ENCODE measurements around the gene SOBP. TPM values are rescaled to one million over a fixed set of nuclear protein-coding genes. Genes with fewer than 3 reads are reported as not detected.

The SOBP gene
- total RNA-seq, 4 donors from 2014 or later = 2.6 to 21.2 (median 8.7) TPM

DNA sequence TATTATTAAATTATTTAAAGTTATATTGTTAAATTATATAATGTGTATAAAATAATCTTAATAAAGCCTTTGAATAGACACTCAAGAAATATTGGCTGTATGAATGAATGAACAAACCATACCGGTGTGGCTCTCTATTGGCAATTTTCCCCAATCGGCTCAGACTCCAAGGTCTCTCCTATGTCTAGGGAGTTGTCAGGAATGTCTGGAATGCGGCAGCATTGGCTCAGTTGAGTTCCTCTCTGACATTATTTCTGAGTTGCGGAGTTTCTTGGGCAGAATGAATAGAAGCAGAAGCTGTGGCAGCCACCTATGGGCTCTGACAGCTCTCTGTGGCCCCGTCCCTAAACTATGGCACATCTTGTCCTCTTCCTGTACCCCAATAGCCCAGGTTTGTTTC lies 111.0 kb downstream of the SOBP start:
- intact Hi-C loops (cut with DNase I; ENCODE audit: low total_unique reads) = no loop called here
- H3K9me3 ChIP-seq = no peaks in the 10 kb centered on the region
- DNase-seq = no peak

GRCh38 chr6:107601406-107601805 lies 111.5 kb downstream of the SOBP start:
- Histone ChIP-seq H3K27ac (no peak overlapping the region), H3K4me1 (no peaks in the 10 kb centered on the region), H3K9me3 (no peaks in the 10 kb centered on the region), H3K27me3 (no peaks in the 10 kb centered on the region), H3K4me3 (no peak overlapping the region), H3K36me3 (no peaks in the 10 kb centered on the region)
- intact Hi-C loops (cut with DNase I; ENCODE audit: low total_unique reads) = no loop called here
- no peak for DNase-seq
- TF ChIP-seq POLR2A (IDR thresholded peaks at IDR 0.05) (no peak), CTCF (IDR thresholded peaks at IDR 0.05) (no peak)

More for the DNA sequence above, 111.0 kb downstream of the SOBP start:
- no peaks in the 10 kb centered on the region for H3K4me1 ChIP-seq
- no peak overlapping the region for H3K4me3 ChIP-seq
- no peak for TF ChIP-seq CTCF (IDR thresholded peaks at IDR 0.05)
- no peaks in the 10 kb centered on the region for H3K36me3 ChIP-seq
- H3K27ac ChIP-seq = no peak overlapping the region
- no peaks in the 10 kb centered on the region for H3K27me3 ChIP-seq

DNA sequence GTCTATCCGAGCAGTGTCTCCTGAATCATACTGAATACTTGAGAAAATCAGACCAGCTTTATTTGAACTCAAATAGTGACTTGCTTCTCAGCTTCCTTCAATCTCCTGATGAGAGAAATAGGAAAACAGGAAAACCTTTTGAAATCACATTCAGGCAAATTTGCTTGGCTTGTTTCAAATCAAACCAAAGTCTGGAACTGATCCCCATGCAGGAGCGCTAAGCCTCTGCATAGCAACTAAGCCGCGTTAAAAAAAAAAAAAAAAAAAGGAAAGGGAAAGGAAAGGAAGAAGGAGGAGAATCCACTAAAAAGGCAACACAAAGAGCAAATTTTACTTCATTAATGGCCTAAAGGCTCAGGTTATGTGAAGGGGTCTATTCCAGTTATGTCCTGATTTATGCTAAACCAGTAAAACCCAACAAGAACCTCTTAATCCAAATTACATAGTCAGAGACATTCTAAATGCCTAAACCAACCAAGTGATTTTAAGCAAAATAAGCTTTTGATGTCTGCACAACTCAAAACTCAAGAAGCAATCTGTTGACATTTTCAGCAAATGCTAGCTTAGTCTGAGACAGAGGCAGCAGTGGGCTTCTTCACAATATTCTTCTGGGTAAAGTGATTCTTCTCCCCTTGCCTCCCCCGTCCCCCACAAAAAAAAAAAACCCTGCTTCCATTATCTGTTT lies 112.5 kb downstream of the SOBP start:
- TF ChIP-seq CTCF (IDR thresholded peaks at IDR 0.05) (no peak), POLR2A (IDR thresholded peaks at IDR 0.05) (no peak)
- Histone ChIP-seq H3K36me3 (no peaks in the 10 kb centered on the region), H3K4me1 (no peaks in the 10 kb centered on the region), H3K4me3 (no peak overlapping the region), H3K27me3 (no peaks in the 10 kb centered on the region), H3K9me3 (no peaks in the 10 kb centered on the region), H3K27ac (no peak overlapping the region)
- intact Hi-C loops (cut with DNase I; ENCODE audit: low total_unique reads) = no loop called here
- no peak for DNase-seq

DNA sequence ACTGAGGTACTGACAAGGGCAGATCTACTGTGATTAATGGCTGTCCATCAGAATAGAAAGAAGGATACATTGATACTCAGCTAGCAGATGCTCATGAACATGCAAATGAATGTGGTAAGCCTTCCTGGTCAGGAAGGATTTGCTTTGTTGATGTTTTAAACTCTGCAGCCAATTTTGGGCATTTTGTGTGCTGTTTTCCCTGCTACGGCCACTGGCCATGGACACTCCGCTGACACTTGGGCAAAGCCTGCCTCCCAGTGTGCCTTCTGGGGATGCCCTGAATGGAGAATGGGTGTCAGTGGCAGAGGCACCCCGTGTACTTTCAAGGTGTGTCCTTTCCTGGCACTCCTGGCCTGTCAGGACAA lies 113.1 kb downstream of the SOBP start:
- no peak for DNase-seq
- no peak overlapping the region for H3K4me3 ChIP-seq
- no peaks in the 10 kb centered on the region for H3K4me1 ChIP-seq
- H3K27ac ChIP-seq = no peak overlapping the region
- no peaks in the 10 kb centered on the region for H3K36me3 ChIP-seq
- no peaks in the 10 kb centered on the region for H3K27me3 ChIP-seq
- H3K9me3 ChIP-seq = no peaks in the 10 kb centered on the region
- intact Hi-C loops (cut with DNase I; ENCODE audit: low total_unique reads) = no loop called here
- TF ChIP-seq POLR2A (IDR thresholded peaks at IDR 0.05) (no peak), CTCF (IDR thresholded peaks at IDR 0.05) (no peak)

GRCh38 chr6:107604549-107604948 lies 114.6 kb downstream of the SOBP start:
- Histone ChIP-seq H3K36me3 (no peaks in the 10 kb centered on the region), H3K4me3 (no peak overlapping the region), H3K4me1 (no peaks in the 10 kb centered on the region), H3K27ac (no peak overlapping the region), H3K27me3 (no peaks in the 10 kb centered on the region), H3K9me3 (no peaks in the 10 kb centered on the region)
- intact Hi-C loops (cut with DNase I; ENCODE audit: low total_unique reads) = no loop called here
- TF ChIP-seq POLR2A (IDR thresholded peaks at IDR 0.05) (no peak), CTCF (IDR thresholded peaks at IDR 0.05) (no peak)
- DNase-seq = no peak
